NCI-H187 treated with DMSO at 0.1 percent for 48 hours (cell line): Measurements from ENCODE around the gene CES2.
"Not testable (repeated sequence)": the region's sequence is repeated elsewhere in the genome, so short reads cannot be mapped to it uniquely, and the experiment has no call there.

ENCODE experiments used
- DNase-seq: peaks from one replicate; lab custom pipeline; 2025; lab: John Stamatoyannopoulos, UW

The CES2 gene

GRCh38 chr16:66919569-66920298 is 15.6 kb upstream of the CES2 start:
- no peak for DNase-seq

DNA sequence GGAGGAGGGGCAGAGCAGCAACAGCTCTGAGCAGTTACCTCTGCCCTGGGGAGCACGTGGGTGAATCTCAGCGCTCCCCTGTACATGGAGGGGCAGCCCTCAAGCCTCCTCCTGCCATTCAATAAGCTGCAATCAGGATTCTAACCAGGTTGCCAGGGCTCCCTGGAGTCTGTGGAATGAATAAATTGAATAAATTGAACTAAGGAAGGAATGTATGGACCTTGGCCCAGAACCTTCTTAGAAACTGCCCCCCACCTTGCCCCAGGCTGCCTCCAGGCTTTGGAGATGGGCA is 15.1 kb upstream of the CES2 start:
- no peak for DNase-seq

GRCh38 chr16:66920924-66921680 is 14.2 kb upstream of the CES2 start:
- DNase-seq = no peak

DNA sequence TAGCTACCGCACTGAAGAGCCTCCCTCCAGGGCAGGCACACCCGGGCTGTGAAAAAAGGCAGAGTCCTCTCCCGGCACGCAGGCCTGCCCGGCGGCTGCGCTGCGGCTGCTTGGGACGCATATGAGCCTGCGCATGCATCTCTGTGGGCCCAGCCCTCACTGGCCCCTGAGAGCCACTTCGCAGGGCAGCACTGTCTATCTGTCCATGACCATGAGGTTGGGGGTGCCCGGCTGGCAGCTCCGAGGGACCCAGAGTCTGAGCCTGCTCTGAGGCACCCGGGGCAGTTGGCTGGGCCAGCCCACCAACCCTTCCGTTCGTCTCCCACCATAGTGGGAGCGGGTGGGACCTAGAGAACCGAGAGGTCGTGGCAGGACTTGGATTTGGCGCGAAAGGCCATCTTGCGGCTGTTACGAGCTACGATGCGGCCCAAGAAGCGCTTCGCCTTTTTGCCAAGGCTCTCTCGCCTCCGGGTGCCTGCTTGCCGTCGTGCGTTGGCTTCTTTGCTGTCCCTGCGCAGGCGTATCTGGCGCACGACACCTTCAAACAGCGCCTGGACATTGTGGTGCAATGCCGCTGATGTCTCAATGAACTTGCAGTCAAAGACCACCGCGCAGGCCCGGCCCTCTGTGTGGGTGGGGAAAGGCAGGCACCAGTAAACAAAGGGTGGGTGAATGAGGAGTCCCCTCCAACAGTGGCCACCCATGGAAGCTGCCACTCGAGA is 13.4 kb upstream of the CES2 start:
- DNase-seq = no peak

DNA sequence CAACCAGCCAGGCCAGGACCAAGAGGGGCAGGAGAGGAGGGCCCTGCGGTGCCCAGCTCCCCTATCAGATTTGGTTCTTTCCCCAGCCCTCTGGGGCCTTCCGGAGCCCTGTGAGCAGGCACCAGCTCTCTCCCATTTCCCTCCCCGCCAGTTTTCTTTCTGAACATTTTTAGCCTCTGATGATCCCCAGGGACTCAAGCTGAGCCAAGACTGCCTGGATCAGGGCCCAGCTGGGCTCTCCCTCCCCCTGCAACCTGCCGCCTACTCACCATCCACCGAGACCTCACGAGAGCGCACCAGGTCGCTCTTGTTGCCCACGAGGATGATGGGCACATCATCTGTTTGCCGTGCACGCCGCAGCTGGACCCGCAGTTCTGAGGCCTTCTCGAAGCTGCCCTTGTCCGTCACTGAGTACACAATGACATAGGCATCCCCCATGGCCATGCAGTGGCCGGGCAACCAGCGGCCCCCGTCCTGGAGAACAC is 12.0 kb upstream of the CES2 start:
- no peak for DNase-seq

GRCh38 chr16:66923866-66924265 is 11.4 kb upstream of the CES2 start:
- DNase-seq = no peak

GRCh38 chr16:66924527-66925321 is 10.6 kb upstream of the CES2 start:
- DNase-seq = no peak

DNA sequence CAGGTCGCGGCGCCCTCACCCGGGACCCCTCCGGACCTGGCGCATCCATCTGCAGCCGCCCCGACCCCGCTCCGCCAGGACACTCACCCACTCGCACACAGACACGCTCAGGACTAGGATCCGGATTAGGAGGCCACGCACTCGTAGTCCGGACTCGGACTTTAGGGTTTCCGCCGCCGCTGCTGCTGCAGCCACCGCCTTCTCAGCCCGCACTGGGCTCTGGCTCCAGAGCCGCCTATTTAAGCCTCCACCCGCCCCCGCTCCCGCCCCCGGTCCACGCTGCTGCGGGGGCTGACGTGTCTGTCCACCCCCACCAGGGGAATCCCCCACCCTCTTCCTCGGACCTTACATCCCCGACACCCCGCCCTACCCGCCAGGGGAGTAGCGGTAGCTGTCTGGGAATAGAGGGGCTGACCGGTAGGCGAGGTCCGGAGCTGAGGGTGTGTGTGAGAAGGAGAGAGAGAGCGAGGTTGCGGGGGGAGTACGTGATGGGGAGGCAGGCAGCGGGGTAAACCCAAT is 9.9 kb upstream of the CES2 start, which contains the start of gene RRAD:
RRAD (minus strand) TSS at position 214 of the 519 bp plus-strand sequence. CDS start 356 bp downstream, outside the sequence.
- no peak for DNase-seq

GRCh38 chr16:66926171-66926947 is 9.0 kb upstream of the CES2 start:
- DNase-seq = no peak

- no peak for DNase-seq
Measured at GRCh38 chr16:66926961-66927436, 8.3 kb upstream of the CES2 start.

- no peak for DNase-seq
Measured at GRCh38 chr16:66927918-66928649, 7.2 kb upstream of the CES2 start.

GRCh38 chr16:66928702-66929388 is 6.5 kb upstream of the CES2 start:
- DNase-seq = no peak

GRCh38 chr16:66930189-66930588 is 5.1 kb upstream of the CES2 start:
- DNase-seq = no peak

GRCh38 chr16:66931665-66932064 is 3.7 kb upstream of the CES2 start:
- DNase-seq = no peak

GRCh38 chr16:66932076-66932475 is 3.2 kb upstream of the CES2 start:
- no peak for DNase-seq

GRCh38 chr16:66933776-66934137 is 1.6 kb upstream of the CES2 start:
- no peak for DNase-seq

DNA sequence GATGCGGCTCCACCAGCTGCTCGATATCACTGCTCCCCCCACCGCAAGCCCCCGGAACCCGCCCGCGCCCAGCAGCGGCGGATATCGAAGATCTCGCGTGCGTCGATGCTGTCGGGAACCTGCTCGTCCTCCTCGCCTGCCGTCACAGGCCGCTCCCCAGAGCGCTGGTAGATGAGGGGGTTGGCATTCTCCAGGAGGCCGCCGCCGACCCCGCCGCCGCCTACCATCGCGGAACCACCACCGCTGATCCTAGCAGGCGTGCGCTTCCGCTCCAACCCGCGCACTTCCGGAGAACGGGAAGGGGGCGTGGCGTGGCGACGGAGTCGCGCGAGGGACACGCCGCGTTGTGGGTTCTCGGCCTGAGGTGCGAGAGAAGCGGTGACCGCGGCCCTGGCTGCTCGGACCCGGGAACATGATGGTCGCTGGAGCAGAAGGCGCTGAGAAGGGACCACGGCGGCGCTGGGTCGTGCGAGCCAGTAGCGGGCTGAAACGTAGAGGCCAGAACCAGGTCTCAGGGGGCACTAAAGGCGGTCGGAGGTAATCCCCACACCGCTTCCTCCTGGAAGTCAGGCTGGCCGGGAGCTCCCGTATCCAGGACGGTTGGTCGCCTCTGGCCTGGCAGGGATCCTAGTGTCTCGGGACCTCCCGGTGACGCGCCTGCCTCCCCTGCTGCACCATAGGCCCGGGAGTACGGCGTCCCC is 1.0 kb upstream of the CES2 start, which contains the start of gene CIAO2B:
CIAO2B (minus strand) TSS at position 265 of the 701 bp plus-strand sequence; CDS start at position 227, 38 bp downstream.
- no peak for DNase-seq

DNA sequence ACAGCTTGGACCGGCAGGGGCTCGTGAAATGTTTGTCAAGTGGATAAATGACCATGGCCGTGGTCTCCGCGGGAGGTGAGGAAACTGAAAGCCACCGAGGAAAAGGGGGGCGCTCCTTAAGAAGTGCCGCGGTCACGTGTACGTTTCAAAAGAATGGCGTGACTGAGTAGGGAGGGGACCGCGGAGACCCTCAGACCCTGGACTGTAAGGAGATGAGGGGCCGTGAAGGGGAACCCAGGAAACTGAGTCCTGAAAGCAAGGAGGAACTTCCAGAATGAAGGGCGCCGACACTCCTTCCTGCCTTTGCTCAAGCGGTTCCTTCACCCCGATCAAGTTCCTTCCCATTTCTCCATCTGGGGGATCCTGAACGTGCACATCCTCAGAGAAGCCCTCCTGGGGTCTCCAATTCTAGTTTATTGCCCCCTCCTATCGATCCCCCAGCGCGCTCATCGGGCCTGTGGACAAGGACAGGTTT is 440 bp upstream of the CES2 start:
- DNase-seq = not testable (repeated sequence)

- DNase-seq = no peak
Measured at GRCh38 chr16:66936462-66936861, 1.1 kb downstream of the CES2 start.
